Measurements from ENCODE around the gene MORN2. TPM values are rescaled to one million over a fixed set of nuclear protein-coding genes. Genes with fewer than 3 reads are reported as not detected.

Gene MORN2
- total RNA-seq, 1 experiment from 2014 or later: 12.9 TPM

DNA sequence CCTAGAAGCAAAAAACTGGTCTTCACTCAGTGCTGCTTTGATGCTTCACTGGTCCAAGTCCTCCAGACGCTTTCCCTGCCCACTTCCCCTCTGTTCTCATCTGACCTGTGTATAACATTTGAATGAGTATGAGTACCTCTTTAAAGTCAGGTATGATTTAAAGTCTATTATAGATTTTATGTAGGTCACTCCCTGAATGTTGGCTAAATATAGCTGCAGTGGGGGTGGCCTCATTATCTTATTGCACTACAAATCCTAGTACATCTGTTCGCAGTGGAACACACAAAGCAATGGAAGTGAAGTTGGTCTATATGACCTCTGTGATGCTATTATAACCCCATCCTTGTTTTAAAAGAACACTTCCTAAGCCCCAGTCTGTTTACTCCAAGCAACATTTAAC lies 47.1 kb downstream of the MORN2 start:
- H3K4me1 Mint-ChIP-seq (ENCODE audit: low read depth, unreplicated experiment): no peaks in the 10 kb centered on the region
- intact Hi-C loops (cut with micrococcal nuclease; ENCODE audit: unreplicated experiment): no loop called here
- H3K4me3 Mint-ChIP-seq (ENCODE audit: low read depth, unreplicated experiment): no peak overlapping the region
- peaks cover 13% of the 10 kb centered on the region for H3K27me3 Mint-ChIP-seq (ENCODE audit: unreplicated experiment)
- DNase-seq: no peak
- H3K36me3 Mint-ChIP-seq (ENCODE audit: insufficient read depth, unreplicated experiment): no peaks in the 10 kb centered on the region
- no peak overlapping the region for H3K27ac Mint-ChIP-seq (ENCODE audit: unreplicated experiment)
- CTCF ChIA-PET: no interaction called here
- no peaks in the 10 kb centered on the region for H3K9me3 Mint-ChIP-seq (ENCODE audit: low read depth, unreplicated experiment)
- BruUV-seq (replicated peaks): no TSS peak
- TF ChIP-seq, protein P1, sequence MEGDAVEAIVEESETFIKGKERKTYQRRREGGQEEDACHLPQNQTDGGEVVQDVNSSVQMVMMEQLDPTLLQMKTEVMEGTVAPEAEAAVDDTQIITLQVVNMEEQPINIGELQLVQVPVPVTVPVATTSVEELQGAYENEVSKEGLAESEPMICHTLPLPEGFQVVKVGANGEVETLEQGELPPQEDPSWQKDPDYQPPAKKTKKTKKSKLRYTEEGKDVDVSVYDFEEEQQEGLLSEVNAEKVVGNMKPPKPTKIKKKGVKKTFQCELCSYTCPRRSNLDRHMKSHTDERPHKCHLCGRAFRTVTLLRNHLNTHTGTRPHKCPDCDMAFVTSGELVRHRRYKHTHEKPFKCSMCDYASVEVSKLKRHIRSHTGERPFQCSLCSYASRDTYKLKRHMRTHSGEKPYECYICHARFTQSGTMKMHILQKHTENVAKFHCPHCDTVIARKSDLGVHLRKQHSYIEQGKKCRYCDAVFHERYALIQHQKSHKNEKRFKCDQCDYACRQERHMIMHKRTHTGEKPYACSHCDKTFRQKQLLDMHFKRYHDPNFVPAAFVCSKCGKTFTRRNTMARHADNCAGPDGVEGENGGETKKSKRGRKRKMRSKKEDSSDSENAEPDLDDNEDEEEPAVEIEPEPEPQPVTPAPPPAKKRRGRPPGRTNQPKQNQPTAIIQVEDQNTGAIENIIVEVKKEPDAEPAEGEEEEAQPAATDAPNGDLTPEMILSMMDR (IDR thresholded peaks at IDR 0.05; ENCODE audit: unreplicated experiment): no peak

GRCh38 chr2:38925982-38926381 lies 50.2 kb downstream of the MORN2 start:
- Mint-ChIP-seq H3K27me3 (ENCODE audit: unreplicated experiment) (peaks cover 13% of the 10 kb centered on the region), H3K4me1 (ENCODE audit: low read depth, unreplicated experiment) (no peaks in the 10 kb centered on the region), H3K27ac (ENCODE audit: unreplicated experiment) (no peak overlapping the region), H3K4me3 (ENCODE audit: low read depth, unreplicated experiment) (no peak overlapping the region), H3K9me3 (ENCODE audit: low read depth, unreplicated experiment) (no peaks in the 10 kb centered on the region), H3K36me3 (ENCODE audit: insufficient read depth, unreplicated experiment) (no peaks in the 10 kb centered on the region)
- no peak for DNase-seq
- intact Hi-C loops (cut with micrococcal nuclease; ENCODE audit: unreplicated experiment): no loop called here
- CTCF ChIA-PET: no interaction called here
- BruUV-seq (replicated peaks): no TSS peak
- TF ChIP-seq, protein P1 (IDR thresholded peaks at IDR 0.05; ENCODE audit: unreplicated experiment): no peak

DNA sequence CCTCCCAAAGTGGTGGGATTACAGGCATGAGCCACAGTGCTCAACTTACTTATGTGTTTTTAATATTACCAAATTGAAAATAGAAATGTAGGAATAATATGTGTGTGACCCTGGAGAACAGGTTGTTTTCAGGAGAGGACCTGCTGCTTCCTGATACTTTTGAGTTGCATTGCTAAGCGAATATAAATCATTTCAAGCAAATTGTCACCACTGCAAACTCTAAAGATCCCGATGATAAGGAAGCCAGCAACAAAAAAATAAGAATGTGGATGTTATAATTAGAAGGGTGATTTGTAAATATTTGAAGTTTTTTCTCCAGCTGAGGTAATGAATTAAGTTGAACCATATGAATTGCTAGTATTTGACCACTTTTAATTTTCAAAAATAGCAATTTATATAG lies 54.8 kb downstream of the MORN2 start:
- Mint-ChIP-seq H3K4me3 (ENCODE audit: low read depth, unreplicated experiment) (no peak overlapping the region), H3K4me1 (ENCODE audit: low read depth, unreplicated experiment) (no peaks in the 10 kb centered on the region), H3K27ac (ENCODE audit: unreplicated experiment) (no peak overlapping the region), H3K9me3 (ENCODE audit: low read depth, unreplicated experiment) (no peaks in the 10 kb centered on the region), H3K36me3 (ENCODE audit: insufficient read depth, unreplicated experiment) (no peaks in the 10 kb centered on the region), H3K27me3 (ENCODE audit: unreplicated experiment) (peaks cover 24% of the 10 kb centered on the region)
- TF ChIP-seq, protein P1 (IDR thresholded peaks at IDR 0.05; ENCODE audit: unreplicated experiment): no peak
- DNase-seq: no peak
- BruUV-seq (replicated peaks): no TSS peak
- intact Hi-C loops (cut with micrococcal nuclease; ENCODE audit: unreplicated experiment): no loop called here
- CTCF ChIA-PET: interaction anchor here (0.7 kb wide), 1 partner anchor 491 kb away, joined by 4 read pairs; no protein-coding TSS in a partner anchor

Other genes with a start within 250 kb of the MORN2 start
- gene GALM, start 209.9 kb upstream of the MORN2 start, total RNA-seq (2022): 9.1 and 11.3 TPM in 2 replicates
- 184 and 203 TPM in 2 replicates for gene SRSF7, start 124.6 kb upstream of the MORN2 start, total RNA-seq (2022)
- gene GEMIN6, start 97.8 kb upstream of the MORN2 start, total RNA-seq (2022): 24.4 TPM in 2 replicates
- 14.3 and 20.3 TPM in 2 replicates for gene DHX57, start within 50 bp of the MORN2 start, total RNA-seq (2022)
- gene ARHGEF33, start 13.9 kb downstream of the MORN2 start, total RNA-seq (2022): 0.34 and 0.71 TPM in 2 replicates
- 36.8 and 40.0 TPM in 2 replicates for gene SOS1, start 245.1 kb downstream of the MORN2 start, total RNA-seq (2022)